PC-3 (cell line): ENCODE measurements around the gene SNAI3. TPM values are rescaled to one million over a fixed set of nuclear protein-coding genes. Genes with fewer than 3 reads are reported as not detected.

Experiments
- ATAC-seq: fragments of 200-7000 bp; cut with Tn5 transposase; 2 replicates; pipeline ENCODE4 v1.9.1; 2020; ENCODE audit warnings: mild to moderate bottlenecking, moderate library complexity
- BruUV-seq: library from RNA; stranded (reverse); fragments of 400-500 nt; replicated peaks from 2 replicates; lab custom pipeline; 2021; lab: Mats Ljungman, UMichigan
- CTCF ChIA-PET: fragments of 300-600 bp; sonication (Branson Sonifier 250); formaldehyde crosslinking; loops from one replicate; lab custom pipeline; 2022; ENCODE audit warnings: antibody characterized with exemption; lab: Charles Lee
- POLR2A ChIA-PET: fragments of 300-600 bp; sonication (Branson Sonifier 250); formaldehyde crosslinking; loops from one replicate; lab custom pipeline; 2022; ENCODE audit warnings: antibody characterized with exemption; ENCODE audit not compliant: unreplicated experiment; lab: Charles Lee
- DNase-seq: peaks from one replicate; pipeline ENCODE4 v3.0.0-alpha.2; 2015
- H2AFZ ChIP-seq: fragments of 300-600 bp; sonication (generic); 2 replicates; pipeline ENCODE4 v1.6.0; 2016; ENCODE audit warnings: antibody characterized with exemption, low read length
- H3F3A ChIP-seq: fragments of 300-600 bp; sonication (generic); one replicate; pipeline ENCODE4 v1.6.0; 2017; ENCODE audit warnings: antibody characterized with exemption, low read length, control low read depth, mild to moderate bottlenecking; ENCODE audit not compliant: unreplicated experiment
- H3K27ac ChIP-seq: fragments of 300-600 bp; sonication (generic); 2 replicates; pipeline ENCODE4 v1.5.1; 2016; ENCODE audit warnings: mild to moderate bottlenecking, low read length
- H3K27me3 ChIP-seq: fragments of 300-600 bp; sonication (generic); 2 replicates; pipeline ENCODE4 v1.6.1; 2016; ENCODE audit warnings: low read length, mixed read lengths
- H3K36me3 ChIP-seq: fragments of 300-600 bp; sonication (generic); 2 replicates; pipeline ENCODE4 v1.6.1; 2016; ENCODE audit warnings: low read depth, mixed run types, low read length, mixed read lengths
- H3K4me1 ChIP-seq: fragments of 300-600 bp; sonication (generic); 2 replicates; pipeline ENCODE4 v1.5.1; 2016; ENCODE audit warnings: low read length; ENCODE audit not compliant: insufficient read depth
- H3K4me2 ChIP-seq: fragments of 300-600 bp; sonication (generic); 2 replicates; pipeline ENCODE4 v1.6.0; 2016; ENCODE audit warnings: low read length
- H3K4me3 ChIP-seq: fragments of 300-600 bp; sonication (generic); 2 replicates; pipeline ENCODE4 v1.5.1; 2016; ENCODE audit warnings: mild to moderate bottlenecking, low read length, mixed read lengths
- H3K79me2 ChIP-seq: fragments of 300-600 bp; sonication (generic); 2 replicates; pipeline ENCODE4 v1.6.1; 2017; ENCODE audit warnings: low read length, mixed read lengths
- H3K9ac ChIP-seq: fragments of 300-600 bp; sonication (generic); 2 replicates; pipeline ENCODE4 v1.6.0; 2016; ENCODE audit warnings: mild to moderate bottlenecking, low read length
- H3K9me2 ChIP-seq: fragments of 300-600 bp; sonication (generic); replicated peaks from 2 replicates; pipeline ENCODE4 v1.6.1; 2016; ENCODE audit warnings: mixed run types, low read length, mixed read lengths
- H3K9me3 ChIP-seq: fragments of 300-600 bp; sonication (generic); 2 replicates; pipeline ENCODE4 v1.6.1; 2016; ENCODE audit warnings: low read length, mixed read lengths
- H4K20me1 ChIP-seq: fragments of 300-600 bp; sonication (generic); 2 replicates; pipeline ENCODE4 v1.6.1; 2016; ENCODE audit warnings: low read length, mixed read lengths
- EZH2 ChIP-seq: fragments of 300-600 bp; sonication (generic); IDR thresholded peaks from one replicate; pipeline ENCODE4 v1.6.1; 2017; ENCODE audit warnings: antibody characterized with exemption, mild to moderate bottlenecking, low read length; ENCODE audit not compliant: unreplicated experiment
- EZH2phosphoT487 ChIP-seq: fragments of 300-600 bp; sonication (generic); IDR thresholded peaks from 2 replicates; pipeline ENCODE4 v1.6.1; 2018; ENCODE audit warnings: mild to moderate bottlenecking, antibody characterized with exemption, low read length, borderline replicate concordance
- intact Hi-C: fragments of 100-400 bp; cut with micrococcal nuclease; formaldehyde crosslinking; loops from 2 replicates; pipeline ENCODE4 v1.9.0; 2023
- total RNA-seq: library from RNA; depleted of rRNA; stranded (reverse); fragments of >200 nt; gene quantifications from 2 replicates; pipeline ENCODE4 v1.2.3, GENCODE V29; 2014
- TF ChIP-seq, protein P1 (sequence below): fragments of 300-600 bp; sonication (generic); conservative IDR thresholded peaks from 2 replicates; pipeline ENCODE4 v1.5.1; 2017; ENCODE audit warnings: antibody characterized with exemption, low read depth, mild to moderate bottlenecking, low read length

SNAI3 gene
- total RNA-seq, 1 experiment from 2014 or later = 0.22 TPM

DNA sequence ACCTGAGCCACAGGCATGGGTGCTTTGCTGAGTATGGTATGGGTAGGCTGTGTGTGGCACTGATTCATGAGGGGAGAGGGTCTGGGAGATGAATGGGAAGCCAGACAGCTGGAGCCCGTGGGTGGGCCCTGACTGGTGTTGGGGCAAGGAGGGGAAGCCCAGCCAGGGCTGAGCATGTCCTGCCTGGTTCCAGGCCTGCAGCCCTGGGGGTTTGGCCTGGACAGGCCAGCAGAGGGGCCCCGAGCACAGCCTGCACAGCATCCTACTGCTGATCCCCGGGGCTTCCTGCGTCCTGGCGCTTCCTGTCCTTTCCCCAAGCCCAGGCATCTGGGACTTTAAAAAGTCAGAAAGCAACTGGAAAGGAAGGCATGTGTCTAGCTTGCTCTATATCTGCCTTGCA is 18.8 kb downstream of the SNAI3 start:
- Histone ChIP-seq H3K9ac (no peak overlapping the region), H3K79me2 (peaks cover 4% of the 10 kb centered on the region), H3F3A (no peaks in the 10 kb centered on the region), H3K27me3 (no peaks in the 10 kb centered on the region), H3K36me3 (no peaks in the 10 kb centered on the region), H3K9me2 (no peaks in the 10 kb centered on the region), H3K4me3 (no peak overlapping the region), H3K4me2 (no peak overlapping the region), H3K4me1 (no peaks in the 10 kb centered on the region), H3K9me3 (no peaks in the 10 kb centered on the region), H4K20me1 (no peaks in the 10 kb centered on the region), H3K27ac (no peak overlapping the region), H2AFZ (no peak overlapping the region)
- DNase-seq = no peak
- POLR2A ChIA-PET = no interaction called here
- no TSS peak for BruUV-seq
- CTCF ChIA-PET = no interaction called here
- intact Hi-C loops = no loop called here
- ATAC-seq = no peak
- TF ChIP-seq EZH2phosphoT487 (no peak), EZH2 (no peak)
- TF ChIP-seq, protein P1, sequence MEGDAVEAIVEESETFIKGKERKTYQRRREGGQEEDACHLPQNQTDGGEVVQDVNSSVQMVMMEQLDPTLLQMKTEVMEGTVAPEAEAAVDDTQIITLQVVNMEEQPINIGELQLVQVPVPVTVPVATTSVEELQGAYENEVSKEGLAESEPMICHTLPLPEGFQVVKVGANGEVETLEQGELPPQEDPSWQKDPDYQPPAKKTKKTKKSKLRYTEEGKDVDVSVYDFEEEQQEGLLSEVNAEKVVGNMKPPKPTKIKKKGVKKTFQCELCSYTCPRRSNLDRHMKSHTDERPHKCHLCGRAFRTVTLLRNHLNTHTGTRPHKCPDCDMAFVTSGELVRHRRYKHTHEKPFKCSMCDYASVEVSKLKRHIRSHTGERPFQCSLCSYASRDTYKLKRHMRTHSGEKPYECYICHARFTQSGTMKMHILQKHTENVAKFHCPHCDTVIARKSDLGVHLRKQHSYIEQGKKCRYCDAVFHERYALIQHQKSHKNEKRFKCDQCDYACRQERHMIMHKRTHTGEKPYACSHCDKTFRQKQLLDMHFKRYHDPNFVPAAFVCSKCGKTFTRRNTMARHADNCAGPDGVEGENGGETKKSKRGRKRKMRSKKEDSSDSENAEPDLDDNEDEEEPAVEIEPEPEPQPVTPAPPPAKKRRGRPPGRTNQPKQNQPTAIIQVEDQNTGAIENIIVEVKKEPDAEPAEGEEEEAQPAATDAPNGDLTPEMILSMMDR = no peak

DNA sequence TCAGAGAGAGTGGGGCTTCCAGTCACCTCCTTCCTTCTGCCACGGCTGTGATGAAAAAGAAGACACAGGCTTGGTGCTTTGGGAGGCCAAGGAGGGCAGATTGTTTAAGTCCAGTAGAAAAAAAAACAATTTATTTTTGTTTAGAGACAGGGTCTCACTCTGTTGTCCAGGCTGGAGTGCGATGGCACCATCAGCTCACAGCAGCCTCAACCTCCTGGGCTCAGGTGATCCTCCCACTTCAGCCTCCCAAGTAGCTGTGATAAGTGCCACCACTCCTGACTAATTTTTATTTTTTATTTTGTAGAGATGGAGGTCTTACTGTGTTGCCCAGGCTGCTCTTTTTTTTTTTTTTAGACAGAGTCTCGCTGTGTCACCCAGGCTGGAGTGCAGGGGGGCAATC is 20.7 kb downstream of the SNAI3 start:
- H4K20me1 ChIP-seq = 0 out of 2 replicates have a peak, but pooled peaks cover 3% of the 10 kb centered on the region
- no peaks in the 10 kb centered on the region for H3K9me2 ChIP-seq
- H3F3A ChIP-seq = no peaks in the 10 kb centered on the region
- no peak for TF ChIP-seq EZH2phosphoT487
- ATAC-seq (no peak), DNase-seq (no peak)
- ChIA-PET POLR2A (no interaction called here), CTCF (no interaction called here)
- intact Hi-C loops = no loop called here
- no TSS peak for BruUV-seq
- H3K79me2 ChIP-seq = peaks cover 18% of the 10 kb centered on the region
- H3K36me3 ChIP-seq = no peaks in the 10 kb centered on the region
- H2AFZ ChIP-seq = no peak overlapping the region
- no peak overlapping the region for H3K9ac ChIP-seq
- H3K9me3 ChIP-seq = no peaks in the 10 kb centered on the region
- H3K27me3 ChIP-seq = no peaks in the 10 kb centered on the region
- no peak overlapping the region for H3K27ac ChIP-seq
- no peaks in the 10 kb centered on the region; the same call in 1 of the 2 replicates for H3K4me1 ChIP-seq
- H3K4me3 ChIP-seq = no peak overlapping the region
- H3K4me2 ChIP-seq = no peak overlapping the region

DNA sequence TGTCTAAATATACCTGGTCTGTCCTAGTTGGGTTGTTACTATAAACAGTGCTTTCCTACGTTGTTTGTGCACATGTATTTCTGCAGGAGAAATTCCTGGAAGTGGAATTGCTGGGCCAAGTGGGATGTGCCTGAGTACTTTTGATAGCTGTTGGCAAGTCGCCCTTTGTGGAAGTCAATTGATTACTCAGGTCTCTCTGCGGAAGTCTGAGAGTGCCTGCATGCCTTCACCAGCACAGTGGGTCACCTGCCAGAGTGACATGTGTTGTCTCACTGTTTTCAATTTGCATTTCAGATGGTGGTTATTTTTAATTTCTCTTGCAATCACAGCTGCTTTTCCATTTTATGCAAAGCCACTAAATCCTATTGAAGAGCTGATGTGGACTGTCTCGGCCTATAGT is 21.2 kb downstream of the SNAI3 start:
- intact Hi-C loops = no loop called here
- Histone ChIP-seq H3K27ac (no peak overlapping the region), H3K9ac (no peak overlapping the region), H2AFZ (no peak overlapping the region), H3K4me3 (no peak overlapping the region), H3K4me2 (no peak overlapping the region), H3K9me2 (no peaks in the 10 kb centered on the region), H3K4me1 (no peaks in the 10 kb centered on the region; the same call in 1 of the 2 replicates), H3K79me2 (peaks cover 18% of the 10 kb centered on the region), H3K9me3 (no peaks in the 10 kb centered on the region), H3F3A (no peaks in the 10 kb centered on the region), H3K27me3 (no peaks in the 10 kb centered on the region), H3K36me3 (no peaks in the 10 kb centered on the region), H4K20me1 (0 out of 2 replicates have a peak, but pooled peaks cover 3% of the 10 kb centered on the region)
- no TSS peak for BruUV-seq
- TF ChIP-seq, protein P1 = no peak
- TF ChIP-seq EZH2 (no peak), EZH2phosphoT487 (no peak)
- ChIA-PET CTCF (no interaction called here), POLR2A (no interaction called here)
- ATAC-seq = no peak
- DNase-seq = no peak
